Activated T-cell treated with anti-CD3 and anti-CD28 coated beads for 4 hours (primary cell): ENCODE results near the gene SLAMF8.

Experiments used
- DNase-seq: peaks from one replicate; pipeline ENCODE4 v3.0.0-alpha.2; 2020

SLAMF8 gene

DNA sequence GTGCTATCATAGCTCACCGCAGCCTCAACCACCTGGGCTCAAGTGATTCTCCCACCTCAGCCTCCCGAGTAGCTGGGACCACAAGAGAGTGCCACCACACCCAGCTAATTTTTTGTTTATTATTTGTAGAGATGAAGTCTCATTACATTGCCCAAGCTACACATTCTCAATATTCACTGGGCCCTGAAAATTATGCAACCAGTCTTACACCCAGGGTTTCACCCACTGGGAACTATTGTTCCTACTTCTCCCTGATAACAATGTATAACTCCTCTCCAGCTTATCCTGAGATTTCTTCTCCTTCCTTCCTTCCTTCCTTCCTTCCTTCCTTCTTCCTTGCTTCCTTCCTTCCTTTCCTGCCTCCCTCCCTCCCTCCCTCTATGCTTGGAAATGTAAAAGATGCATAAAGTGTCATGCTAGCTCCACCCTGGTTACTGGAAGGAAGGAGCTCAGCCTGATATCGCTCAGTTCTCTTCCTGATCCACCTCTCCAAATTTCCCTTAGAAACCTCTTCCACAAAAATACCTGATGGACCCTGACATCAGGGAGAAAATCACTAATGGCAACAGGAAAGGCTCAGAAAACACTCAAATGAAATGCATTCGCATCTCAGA, 47.0 kb downstream of the SLAMF8 start:
- no peak for DNase-seq

DNA sequence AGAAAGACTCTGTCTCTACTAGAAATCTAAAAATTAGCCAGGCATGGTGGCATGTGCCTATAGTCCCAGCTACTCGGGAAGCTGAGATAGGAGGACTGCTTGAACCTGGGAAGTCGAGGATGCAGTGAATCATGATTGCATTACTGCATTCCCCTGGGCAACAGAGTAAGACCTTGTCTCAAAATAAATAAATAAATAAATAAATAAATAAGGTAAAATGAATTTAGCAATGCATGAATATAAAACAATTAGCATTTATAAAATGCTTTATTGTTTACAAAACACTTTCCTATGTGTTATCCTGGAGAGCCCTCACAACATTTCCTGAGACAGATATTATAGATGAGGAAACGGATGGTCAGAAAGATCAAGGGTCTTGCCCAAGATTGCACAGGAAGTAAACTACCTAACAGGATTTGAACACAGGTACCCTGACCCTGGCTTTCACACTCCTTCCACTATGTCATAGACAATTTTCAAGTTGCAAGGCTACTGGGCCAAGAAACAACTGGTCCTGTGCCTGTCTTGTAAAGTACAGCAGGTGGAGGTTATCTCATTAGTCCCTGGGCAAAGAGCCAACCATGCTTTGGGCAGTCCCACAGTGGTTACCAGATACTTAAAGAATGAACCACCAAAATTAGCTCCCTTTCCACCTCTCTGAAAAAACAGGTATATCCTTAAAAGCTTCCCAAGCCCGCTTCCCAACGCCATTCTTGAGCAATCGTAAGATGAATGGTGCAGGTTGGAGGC, 51.2 kb downstream of the SLAMF8 start:
- DNase-seq = no peak

DNA sequence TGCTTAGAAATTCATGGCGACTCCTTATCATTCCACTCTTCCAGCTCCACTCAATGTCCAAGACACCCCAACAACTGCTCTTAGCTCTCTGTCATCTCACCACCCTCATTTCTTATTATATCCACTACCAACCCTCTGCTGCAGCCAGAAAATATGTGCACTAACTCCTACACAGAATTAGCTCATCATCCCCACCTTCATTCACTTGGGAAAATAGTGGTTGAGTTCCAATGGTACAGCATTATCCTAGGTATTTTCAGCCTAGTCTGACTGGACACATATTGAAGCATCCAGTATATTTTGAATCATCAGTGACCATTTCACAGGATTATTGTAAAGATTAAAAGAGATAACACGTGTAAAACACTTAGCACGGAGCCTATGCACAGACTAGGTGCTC, 52.5 kb downstream of the SLAMF8 start:
- DNase-seq = no peak

DNA sequence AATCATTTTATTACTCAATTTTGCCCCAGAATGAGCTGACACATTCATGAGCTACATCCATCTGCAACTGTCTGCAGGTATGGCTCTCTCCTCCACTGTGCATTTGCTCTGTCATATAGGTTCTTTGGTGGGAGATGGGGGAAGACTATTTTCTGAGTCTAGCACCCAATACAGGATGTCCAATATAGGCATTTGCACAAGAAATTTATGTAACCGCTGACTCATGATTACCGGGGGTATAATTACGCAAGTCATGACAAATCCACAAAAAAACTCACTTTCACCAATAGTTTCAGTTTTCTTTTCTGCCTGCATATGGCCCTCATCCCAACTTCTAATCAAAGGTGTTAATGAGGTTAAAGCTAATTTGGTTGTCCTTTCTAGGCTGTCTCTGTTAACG, 53.3 kb downstream of the SLAMF8 start:
- DNase-seq = no peak

DNA sequence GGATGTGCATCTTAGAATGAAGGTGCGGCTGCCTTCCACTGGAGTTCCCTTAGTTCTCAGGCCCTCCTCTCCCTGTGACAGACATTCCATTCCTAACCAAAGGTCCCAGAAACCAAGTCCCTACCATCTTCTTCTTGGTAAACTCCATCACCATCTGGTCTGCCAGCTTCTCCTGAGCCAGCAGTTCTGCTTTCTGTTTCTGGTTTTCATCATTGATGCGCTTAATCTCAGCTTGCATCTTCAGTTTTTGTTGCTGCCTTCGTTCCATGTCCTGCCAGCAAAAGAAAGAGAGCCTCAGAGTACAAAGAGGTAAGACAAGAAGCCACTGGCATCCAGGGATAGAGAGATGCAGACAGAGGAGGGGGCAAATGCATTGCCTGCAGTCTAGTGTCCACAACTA, 53.8 kb downstream of the SLAMF8 start:
- no peak for DNase-seq

DNA sequence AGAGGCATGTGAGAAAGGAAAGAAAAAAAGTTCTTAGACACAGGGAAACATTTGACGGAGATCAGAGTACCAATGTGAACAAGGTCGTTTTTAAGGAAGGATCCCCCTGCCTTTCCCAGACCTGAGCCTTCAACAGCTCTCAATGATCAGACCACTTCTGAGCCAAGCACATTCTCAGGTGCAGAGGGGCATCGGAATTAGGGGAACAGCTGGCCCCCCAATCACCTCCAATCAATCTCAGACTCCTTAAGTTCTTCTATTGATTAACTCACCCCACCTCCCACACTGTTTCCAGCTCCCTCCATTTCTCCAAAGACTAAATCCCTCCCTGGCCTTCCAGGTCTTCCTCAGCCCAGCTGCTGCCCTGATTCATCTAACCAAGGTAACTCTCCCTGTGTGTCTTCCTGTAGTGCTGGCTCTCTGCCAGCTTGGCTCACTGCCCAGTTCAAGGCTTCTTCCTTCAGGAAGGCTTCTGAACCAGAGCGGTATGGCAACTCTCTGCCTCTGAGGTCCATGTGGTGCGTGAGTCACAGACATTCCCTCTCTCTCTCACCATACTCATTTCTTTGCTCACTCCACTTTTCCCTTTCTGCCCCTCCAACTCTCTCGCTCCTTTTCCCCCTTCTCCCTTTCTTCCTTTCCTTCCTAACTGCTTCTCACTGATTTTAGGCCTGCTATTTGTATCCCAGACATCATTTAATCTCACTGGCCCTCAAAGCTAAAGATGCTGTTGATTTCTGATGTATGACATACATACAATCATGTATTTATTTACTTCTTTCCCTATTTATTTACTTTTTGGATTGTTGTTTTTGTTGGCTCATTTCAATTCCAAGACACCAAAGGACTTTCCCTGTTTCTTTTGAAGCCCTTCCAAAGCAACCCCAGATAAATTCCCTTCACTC, 55.2 kb downstream of the SLAMF8 start:
- DNase-seq = no peak

DNA sequence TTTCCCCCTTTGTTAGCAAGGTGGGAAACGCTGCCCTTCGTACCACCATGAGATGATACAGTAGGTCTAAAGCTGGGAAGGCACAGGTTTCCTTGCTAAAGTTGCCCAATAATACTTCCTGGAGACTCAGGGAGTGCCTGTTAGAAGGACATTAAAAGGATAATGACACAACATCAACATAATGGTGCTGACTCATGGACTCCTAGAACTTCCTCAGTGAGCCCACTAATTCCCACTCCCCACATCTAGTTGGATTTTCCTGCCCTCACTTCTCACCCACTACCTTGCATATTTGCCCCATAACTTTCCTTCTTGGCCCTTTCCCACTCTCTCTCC, 55.8 kb downstream of the SLAMF8 start:
- no peak for DNase-seq

DNA sequence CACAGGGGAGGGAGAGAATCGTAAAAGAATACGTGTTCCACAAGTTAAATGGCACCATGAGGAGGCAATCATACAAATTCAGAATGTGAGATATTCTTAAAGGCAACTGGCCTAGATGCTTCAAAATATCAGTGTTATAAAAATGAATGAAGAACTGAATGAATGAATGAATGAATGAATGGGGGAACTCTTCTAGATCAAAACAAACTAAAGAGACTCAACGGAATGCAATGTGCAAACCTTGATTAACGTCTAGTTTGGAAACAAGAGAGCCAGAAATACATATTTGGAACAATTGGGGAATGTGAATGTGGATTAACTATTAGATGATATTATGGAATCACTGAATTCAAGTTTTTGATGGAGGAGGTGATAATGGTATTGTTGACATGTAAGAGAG, 56.5 kb downstream of the SLAMF8 start:
- no peak for DNase-seq

DNA sequence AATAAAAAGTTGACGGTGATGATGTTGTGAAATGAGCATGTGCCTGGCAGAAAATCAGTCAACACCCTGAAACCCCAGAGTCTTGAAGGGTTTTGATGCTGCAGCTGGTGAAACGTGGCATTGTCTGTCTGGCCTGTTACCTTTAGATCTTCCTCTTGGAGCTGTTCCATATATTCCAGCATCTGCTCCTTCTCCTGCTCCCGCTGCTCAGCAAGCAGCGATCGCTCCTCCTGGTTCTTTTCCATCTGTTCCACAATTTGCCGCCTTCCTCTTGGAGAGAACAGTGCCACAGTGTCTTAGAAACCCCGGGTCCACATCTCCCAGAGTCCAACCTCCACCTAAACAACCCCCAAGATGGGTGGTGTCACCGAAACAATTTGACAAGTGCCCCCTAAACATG, 57.6 kb downstream of the SLAMF8 start:
- no peak for DNase-seq
